CD4-positive, alpha-beta T cell (primary cell): ENCODE data around the gene TEX35. TPM values are rescaled to one million over a fixed set of nuclear protein-coding genes. Genes with fewer than 3 reads are reported as not detected.

Experiments
- ATAC-seq: fragments of 200-7000 bp; cut with Tn5 transposase; one replicate; pipeline ENCODE4 v1.10.0; 2022; ENCODE audit warnings: mild to moderate bottlenecking; ENCODE audit not compliant: poor library complexity
- CTCF ChIA-PET: fragments of 350-600 bp; sonication (Branson Sonifier 250); formaldehyde crosslinking; loops from one replicate; lab custom pipeline; 2021; ENCODE audit warnings: antibody characterized with exemption, inconsistent platforms; lab: Charles Lee
- POLR2A ChIA-PET: fragments of 350-600 bp; sonication (Branson Sonifier 250); formaldehyde crosslinking; loops from one replicate; lab custom pipeline; 2021; ENCODE audit warnings: antibody characterized with exemption, inconsistent platforms; lab: Charles Lee
- DNase-seq, 14 experiments: peaks; one replicate each; pipeline ENCODE4 v3.0.0-alpha.2; 2013 to 2020; ENCODE audit warnings: mixed read lengths in 2 of 14
- H3K27ac ChIP-seq, 2 donors: one replicate each; pipeline versions ENCODE4 v1.5.1 to v1.7.0; 2013; ENCODE audit warnings: low read length in 2 of 2, low read depth in 1 of 2, mild to moderate bottlenecking in 1 of 2
- H3K27me3 ChIP-seq, 2 experiments: 1 replicate in 1 of 2; 2 replicates in 1 of 2; pipeline versions ENCODE4 v1.6.1 to v1.7.0; 2013; ENCODE audit warnings: low read length in 2 of 2, control low read depth in 1 of 2, mild to moderate bottlenecking in 1 of 2, moderate library complexity in 1 of 2; ENCODE audit not compliant: insufficient read depth in 2 of 2, control insufficient read depth in 1 of 2
- H3K36me3 ChIP-seq: one replicate; pipeline ENCODE4 v1.6.1; 2013; ENCODE audit warnings: low read length, control low read depth; ENCODE audit not compliant: insufficient read depth
- H3K4me1 ChIP-seq: one replicate; pipeline ENCODE4 v1.6.1; 2013; ENCODE audit warnings: low read length, control low read depth; ENCODE audit not compliant: insufficient read depth
- H3K4me3 ChIP-seq: one replicate; pipeline ENCODE4 v1.5.1; 2013; ENCODE audit warnings: mild to moderate bottlenecking, low read length, moderate library complexity
- H3K9me3 ChIP-seq, 2 experiments: 1 replicate in 1 of 2; 2 replicates in 1 of 2; pipeline versions ENCODE4 v1.6.1 to v1.7.0; 2013; ENCODE audit warnings: low read length in 2 of 2, mild to moderate bottlenecking in 2 of 2, control low read depth in 1 of 2, moderate library complexity in 1 of 2; ENCODE audit not compliant: control insufficient read depth in 1 of 2, insufficient read depth in 1 of 2
- H3K27ac Mint-ChIP-seq: one replicate; pipeline ENCODE4 v1.8.0; 2020; ENCODE audit warnings: mixed read lengths
- H3K27me3 Mint-ChIP-seq: one replicate; pipeline ENCODE4 v1.8.0; 2021; ENCODE audit warnings: mixed read lengths
- H3K36me3 Mint-ChIP-seq: one replicate; pipeline ENCODE4 v1.8.0; 2021; ENCODE audit warnings: low read depth, mixed read lengths
- H3K4me1 Mint-ChIP-seq: one replicate; pipeline ENCODE4 v1.8.0; 2021; ENCODE audit warnings: low read depth, mixed read lengths
- H3K4me3 Mint-ChIP-seq: one replicate; pipeline ENCODE4 v1.8.0; 2020; ENCODE audit warnings: mild to moderate bottlenecking, mixed read lengths
- H3K9me3 Mint-ChIP-seq: one replicate; pipeline ENCODE4 v1.8.0; 2020; ENCODE audit warnings: mixed read lengths
- intact Hi-C, 2 experiments: fragments of 100-400 bp; cut with DNase I in 1 of 2; cut with micrococcal nuclease in 1 of 2; formaldehyde crosslinking; loops; one replicate each; pipeline versions ENCODE4 v1.15.1 to v1.9.0; 2023 to 2025; cut with DNase I, micrococcal nuclease
- total RNA-seq, 174 experiments: library from RNA in 2 of 174; stranded (reverse) in 2 of 174; gene quantifications; one replicate each; pipeline ENCODE4 v1.2.3 and lab custom pipeline; 2021 to 2026
- TF ChIP-seq, protein P1 (sequence below): fragments of 200-600 bp; IDR thresholded peaks from one replicate; pipeline ENCODE4 v1.8.0; 2022; ENCODE audit warnings: antibody characterized with exemption, mild to moderate bottlenecking

TEX35 gene
- total RNA-seq, 2 experiments from 2014 or later: not detected

DNA sequence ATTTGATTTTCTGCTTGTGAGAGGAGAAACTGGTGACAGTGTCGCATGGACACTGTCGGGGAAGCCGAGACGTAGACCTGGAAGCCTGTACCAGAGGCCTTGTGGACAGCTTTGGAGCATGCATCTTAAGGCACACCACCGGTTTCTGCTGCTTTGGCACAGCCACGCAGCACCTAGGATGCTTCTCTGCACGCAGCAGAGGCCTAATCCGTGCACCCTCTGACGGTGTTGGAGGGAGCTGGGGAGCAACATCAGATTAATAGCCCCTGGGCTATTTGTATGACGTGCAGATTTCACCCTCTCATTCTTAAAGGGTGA lies 30.3 kb downstream of the TEX35 start:
- ChIA-PET CTCF (interaction anchor here (0.7 kb wide), 1 partner anchor 210 kb away, joined by 3 read pairs; no protein-coding TSS in a partner anchor), POLR2A (interaction anchor here (1.2 kb wide), 2 partner anchors 182 to 183 kb away, joined by 3 read pairs; partner anchors contain the start of gene RALGPS2)
- H3K36me3 ChIP-seq: no peaks in the 10 kb centered on the region
- H3K9me3 ChIP-seq: no peaks in the 10 kb centered on the region
- intact Hi-C loops: loop anchor here (2.0 to 10.0 kb wide), 4 partner anchors 182 to 1272 kb away; partner anchors contain the start of genes AXDND1 (in 1 of the 2) and RALGPS2 (in 1 of the 2)
- no peaks in the 10 kb centered on the region for H3K27me3 Mint-ChIP-seq
- DNase-seq: peak in 1 of 14 experiments; percentile 28
- H3K27ac Mint-ChIP-seq: no peak overlapping the region
- H3K27me3 ChIP-seq: no peaks in the 10 kb centered on the region
- peaks cover 10% of the 10 kb centered on the region for H3K4me1 Mint-ChIP-seq
- peak overlapping the region; percentile 77 for H3K4me3 ChIP-seq
- TF ChIP-seq, protein P1, sequence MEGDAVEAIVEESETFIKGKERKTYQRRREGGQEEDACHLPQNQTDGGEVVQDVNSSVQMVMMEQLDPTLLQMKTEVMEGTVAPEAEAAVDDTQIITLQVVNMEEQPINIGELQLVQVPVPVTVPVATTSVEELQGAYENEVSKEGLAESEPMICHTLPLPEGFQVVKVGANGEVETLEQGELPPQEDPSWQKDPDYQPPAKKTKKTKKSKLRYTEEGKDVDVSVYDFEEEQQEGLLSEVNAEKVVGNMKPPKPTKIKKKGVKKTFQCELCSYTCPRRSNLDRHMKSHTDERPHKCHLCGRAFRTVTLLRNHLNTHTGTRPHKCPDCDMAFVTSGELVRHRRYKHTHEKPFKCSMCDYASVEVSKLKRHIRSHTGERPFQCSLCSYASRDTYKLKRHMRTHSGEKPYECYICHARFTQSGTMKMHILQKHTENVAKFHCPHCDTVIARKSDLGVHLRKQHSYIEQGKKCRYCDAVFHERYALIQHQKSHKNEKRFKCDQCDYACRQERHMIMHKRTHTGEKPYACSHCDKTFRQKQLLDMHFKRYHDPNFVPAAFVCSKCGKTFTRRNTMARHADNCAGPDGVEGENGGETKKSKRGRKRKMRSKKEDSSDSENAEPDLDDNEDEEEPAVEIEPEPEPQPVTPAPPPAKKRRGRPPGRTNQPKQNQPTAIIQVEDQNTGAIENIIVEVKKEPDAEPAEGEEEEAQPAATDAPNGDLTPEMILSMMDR: no peak
- H3K27ac ChIP-seq: no peak overlapping the region
- peaks cover 16% of the 10 kb centered on the region for H3K4me1 ChIP-seq
- H3K36me3 Mint-ChIP-seq: no peaks in the 10 kb centered on the region
- ATAC-seq: no peak
- no peaks in the 10 kb centered on the region for H3K9me3 Mint-ChIP-seq
- H3K4me3 Mint-ChIP-seq: peak overlapping the region; percentile 93

DNA sequence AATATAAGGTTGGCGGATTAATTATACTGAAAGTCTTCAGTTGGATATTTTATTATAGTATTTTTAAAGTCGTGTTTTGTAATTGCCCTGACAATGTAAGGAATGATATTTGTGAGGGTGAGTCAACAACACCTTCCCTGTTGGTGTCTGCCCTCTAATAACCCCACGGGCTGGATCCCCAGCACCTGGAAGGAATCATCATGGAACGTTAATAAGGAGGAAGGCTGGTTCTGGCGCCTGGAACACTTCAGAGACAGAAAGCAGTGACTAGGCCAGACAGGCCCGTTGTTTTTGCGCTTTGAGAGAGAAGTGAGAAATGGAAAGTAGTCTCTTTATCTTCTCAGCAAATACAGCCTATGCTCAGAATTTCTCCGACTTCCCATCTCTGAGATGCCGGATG lies 31.6 kb downstream of the TEX35 start:
- Histone ChIP-seq H3K27me3 (no peaks in the 10 kb centered on the region), H3K4me1 (peaks cover 16% of the 10 kb centered on the region), H3K4me3 (no peak overlapping the region), H3K36me3 (no peaks in the 10 kb centered on the region), H3K9me3 (no peaks in the 10 kb centered on the region), H3K27ac (no peak overlapping the region)
- H3K36me3 Mint-ChIP-seq: no peaks in the 10 kb centered on the region
- H3K9me3 Mint-ChIP-seq: no peaks in the 10 kb centered on the region
- no peak for ATAC-seq
- ChIA-PET CTCF (no interaction called here), POLR2A (no interaction called here)
- intact Hi-C loops: loop anchor here (5.0 to 10.0 kb wide), 3 partner anchors 180 to 1270 kb away; partner anchors contain the start of genes AXDND1 (in 1 of the 2) and RALGPS2 (in 1 of the 2)
- no peaks in the 10 kb centered on the region for H3K27me3 Mint-ChIP-seq
- TF ChIP-seq, protein P1: no peak
- peak overlapping the region; percentile 83 for H3K4me3 Mint-ChIP-seq
- H3K4me1 Mint-ChIP-seq: peaks cover 10% of the 10 kb centered on the region
- no peak overlapping the region for H3K27ac Mint-ChIP-seq
- no peak for DNase-seq

GRCh38 chr1:178548108-178548507 lies 35.2 kb downstream of the TEX35 start:
- H3K27ac ChIP-seq: no peak overlapping the region
- peaks cover 4% of the 10 kb centered on the region for H3K4me1 Mint-ChIP-seq
- H3K27me3 Mint-ChIP-seq: no peaks in the 10 kb centered on the region
- H3K9me3 Mint-ChIP-seq: no peaks in the 10 kb centered on the region
- CTCF ChIA-PET: no interaction called here
- no peaks in the 10 kb centered on the region for H3K36me3 ChIP-seq
- H3K4me1 ChIP-seq: peaks cover 3% of the 10 kb centered on the region
- no peaks in the 10 kb centered on the region for H3K27me3 ChIP-seq
- no peak for DNase-seq
- no peak for ATAC-seq
- peaks cover 1 to 6% of the 10 kb centered on the region in 2 experiments for H3K9me3 ChIP-seq
- H3K27ac Mint-ChIP-seq: no peak overlapping the region
- intact Hi-C loops: loop anchor here (10.0 kb wide), 2 partner anchors 177 to 1267 kb away; partner anchors contain the start of gene RALGPS2 (in 1 of the 2)
- TF ChIP-seq, protein P1: no peak
- POLR2A ChIA-PET: no interaction called here
- no peak overlapping the region for H3K4me3 Mint-ChIP-seq
- peaks cover 7% of the 10 kb centered on the region for H3K36me3 Mint-ChIP-seq
- H3K4me3 ChIP-seq: no peak overlapping the region
